Stimulated activated CD4-positive, alpha-beta T cell treated with anti-CD3 and anti-CD28 coated beads, Interleukin-15, amount 100 ng/mL, for 24 hours (primary cell): ENCODE results near the gene SYT6.

Experiments used
- DNase-seq: peaks from one replicate; pipeline ENCODE4 v3.0.0-alpha.2; 2020

SYT6 gene

DNA sequence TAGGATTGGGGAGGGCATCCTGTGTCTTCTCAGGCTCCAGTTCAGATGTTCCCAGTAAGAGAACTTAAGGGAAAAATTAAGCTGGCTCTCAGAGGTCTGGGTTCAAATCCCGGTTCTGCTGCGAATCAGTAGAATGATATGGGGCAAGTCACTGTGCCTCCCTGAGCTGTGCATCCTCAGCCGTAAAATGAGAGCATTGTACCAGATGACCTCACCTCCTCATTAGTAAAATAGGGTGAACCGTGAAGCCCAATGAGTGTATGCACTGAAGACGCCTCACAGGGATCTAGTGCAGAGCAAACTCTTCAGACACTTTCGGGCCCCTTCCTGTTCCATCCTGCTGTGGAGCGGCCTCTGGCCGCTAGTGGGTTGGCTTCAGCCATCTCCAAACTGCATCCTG, 36.0 kb downstream of the SYT6 start:
- no peak for DNase-seq

DNA sequence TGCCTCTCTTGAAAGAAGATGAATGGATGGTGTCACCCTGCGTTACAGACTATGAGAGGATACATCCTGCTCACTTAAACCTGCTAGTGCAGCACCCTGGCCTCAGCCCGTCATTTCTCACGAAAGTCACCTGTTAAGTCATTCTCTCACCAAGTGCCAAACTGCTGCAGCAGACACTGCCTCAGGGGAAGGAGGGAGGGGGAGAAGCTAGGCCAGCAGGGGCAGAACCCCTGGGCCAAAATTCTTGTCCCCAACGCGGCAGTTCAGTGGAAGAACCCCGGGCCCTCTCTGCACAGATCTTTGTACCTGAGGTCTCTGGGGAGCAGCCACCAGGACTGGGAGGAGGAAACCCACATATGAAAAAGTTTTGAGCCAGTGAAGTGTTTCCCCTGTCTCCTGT, 37.6 kb downstream of the SYT6 start:
- DNase-seq: no peak

DNA sequence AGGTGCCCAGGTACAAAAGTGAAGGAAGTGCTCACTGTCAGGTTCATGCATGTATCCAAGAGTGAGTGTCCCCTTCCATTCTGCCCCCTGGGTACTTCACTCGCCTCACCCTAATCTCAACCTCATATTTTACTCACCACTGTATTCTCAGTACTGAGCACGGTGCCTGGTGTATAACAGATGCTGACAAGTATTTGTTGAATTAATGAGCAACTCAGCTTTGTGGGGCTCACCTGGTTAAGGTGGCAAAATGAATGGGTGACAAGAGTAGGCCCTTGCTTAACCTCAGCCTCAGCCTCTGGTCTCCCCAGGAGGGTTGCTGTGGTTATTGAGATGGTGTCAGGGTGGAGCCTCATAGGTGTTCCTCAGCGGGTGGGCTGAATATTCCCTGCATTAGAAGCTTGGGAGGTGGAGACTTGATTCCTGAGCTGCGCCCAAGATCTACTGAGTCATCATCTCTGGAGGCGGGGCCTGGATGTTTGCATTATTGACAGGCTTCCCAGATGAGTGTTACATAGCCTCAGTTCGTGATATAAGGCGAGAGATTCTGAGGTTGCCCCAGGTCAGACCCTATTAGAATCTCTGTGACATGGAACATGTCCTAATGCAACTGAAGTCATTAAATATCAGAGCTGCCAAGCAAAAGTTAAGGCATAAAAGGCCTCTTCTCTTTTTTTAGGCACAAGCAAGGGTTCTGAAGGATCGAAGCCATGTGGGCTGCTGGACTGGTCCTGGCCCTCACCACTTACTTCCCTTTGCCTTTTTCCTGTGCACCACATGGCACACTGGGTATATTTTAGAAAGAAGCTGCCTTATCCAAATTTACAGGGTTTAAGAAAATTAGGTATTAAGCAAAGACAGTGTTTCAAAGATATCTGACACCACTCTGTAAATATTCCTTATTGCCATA, 39.2 kb downstream of the SYT6 start:
- no peak for DNase-seq

DNA sequence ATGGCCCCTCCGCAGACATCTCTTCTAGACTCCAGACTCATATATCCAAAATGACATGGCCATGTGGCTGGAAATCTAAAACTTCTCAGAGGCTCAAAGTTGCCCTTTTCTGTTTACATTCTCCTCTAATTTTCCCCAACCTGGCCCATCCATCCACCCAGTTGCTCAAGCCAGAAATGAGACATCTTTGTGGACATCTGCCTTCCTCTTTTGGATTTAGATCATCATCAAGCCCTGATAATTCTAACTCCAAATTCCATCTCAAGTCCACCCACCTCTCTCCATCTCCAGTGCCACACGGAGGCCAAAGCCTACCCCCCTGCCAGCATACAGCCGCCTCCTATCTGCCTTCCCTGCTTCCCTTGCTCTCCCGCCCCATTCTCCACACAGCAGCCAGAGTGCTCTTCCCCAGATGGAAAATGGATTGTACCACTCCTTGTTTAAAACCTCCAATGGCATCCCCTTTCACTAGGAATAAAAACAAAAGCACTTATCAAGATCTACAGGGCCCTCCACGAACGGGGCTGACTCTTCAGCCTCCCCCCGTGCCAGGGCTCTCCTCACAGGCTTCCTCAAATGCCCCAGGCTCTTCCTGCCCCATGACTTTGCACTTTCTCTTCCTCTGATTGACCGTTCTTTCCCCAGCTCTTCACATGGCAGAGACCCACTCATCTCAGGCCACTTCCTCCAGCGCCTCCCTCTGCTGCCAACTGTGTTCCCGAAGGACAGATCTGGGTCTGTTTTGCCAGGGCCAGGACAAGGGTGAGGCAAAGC, 40.1 kb downstream of the SYT6 start:
- DNase-seq: no peak

DNA sequence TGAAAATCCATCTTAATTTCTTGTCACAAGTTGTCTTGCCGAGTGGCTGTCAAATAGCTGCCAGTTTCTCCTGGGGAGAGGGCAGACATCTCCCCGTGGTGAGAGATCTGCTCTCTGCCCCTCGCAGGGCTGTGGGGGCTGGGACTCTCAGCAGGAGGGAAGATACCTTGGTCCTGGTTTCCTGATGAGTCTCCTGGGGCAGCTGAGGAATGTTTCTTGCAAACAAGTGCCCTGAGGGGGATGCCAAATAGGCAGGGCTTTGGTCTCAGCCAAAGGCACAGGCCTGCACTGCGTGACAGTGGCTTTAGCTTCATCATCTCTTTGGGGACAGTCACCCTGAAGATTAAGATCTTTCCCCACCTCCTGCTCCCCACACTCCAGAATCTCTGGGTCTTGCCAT, 40.9 kb downstream of the SYT6 start:
- no peak for DNase-seq

DNA sequence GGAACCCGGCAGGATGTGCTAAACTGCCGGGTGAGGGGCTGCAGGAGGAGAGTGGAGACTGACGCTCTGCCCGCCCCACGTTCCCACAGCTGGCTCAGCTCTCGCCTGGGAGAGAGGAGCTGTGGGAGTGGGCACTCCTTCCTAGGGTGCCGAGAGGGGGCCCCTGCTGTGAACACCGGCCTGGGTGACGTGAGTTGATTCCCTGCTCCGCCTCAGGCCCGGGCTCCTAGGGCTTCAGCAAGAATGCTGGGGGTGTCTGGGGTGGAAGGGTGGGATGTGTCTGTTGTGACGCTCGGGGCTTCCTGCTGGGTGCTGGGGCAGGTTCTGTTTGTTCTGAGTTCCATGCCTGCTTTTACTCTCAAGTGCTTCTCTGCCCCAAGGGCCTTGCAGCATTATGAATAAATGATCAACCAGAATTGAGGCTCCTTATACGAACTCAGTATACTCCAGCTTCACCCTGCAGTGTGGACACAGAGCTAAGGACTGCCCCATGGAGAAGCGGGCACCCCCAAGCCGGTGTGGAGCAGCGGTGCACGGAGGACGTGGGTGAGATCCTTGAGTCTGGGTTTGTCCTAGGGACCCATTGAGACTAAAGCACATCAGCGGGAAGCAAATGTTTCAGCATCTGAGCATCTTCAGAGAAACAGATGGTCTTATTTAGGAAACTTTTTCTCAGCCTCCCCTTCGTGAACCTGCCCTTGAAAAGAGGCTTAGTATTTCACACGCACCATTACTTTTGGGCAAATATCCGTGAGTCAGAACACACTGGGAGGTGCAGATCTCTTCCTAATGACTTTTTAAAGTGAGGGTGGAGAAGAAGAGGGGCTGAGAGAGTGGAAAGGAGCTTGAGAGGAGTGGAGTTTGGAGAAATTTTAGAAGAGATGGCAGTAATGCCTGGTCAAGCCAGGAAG, 41.7 kb downstream of the SYT6 start:
- DNase-seq: no peak

DNA sequence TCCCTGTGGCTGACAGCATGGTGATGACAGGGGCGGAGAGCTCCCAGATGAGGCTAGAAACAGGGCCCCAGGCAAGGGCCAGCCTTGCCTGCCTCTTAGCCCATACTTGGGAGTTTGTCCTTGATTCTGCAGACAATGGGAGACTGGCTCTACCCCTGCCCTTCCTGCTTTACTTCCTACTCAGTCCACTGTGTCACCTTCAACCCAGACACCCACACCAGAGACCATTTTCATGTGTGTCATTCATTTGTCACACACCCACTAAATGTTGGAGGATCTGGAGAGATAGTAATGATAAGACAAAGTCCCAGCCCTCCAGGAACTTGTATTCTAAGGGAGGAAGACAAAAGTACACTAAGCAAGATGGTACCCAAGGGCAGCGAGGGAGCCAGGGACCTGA, 43.7 kb downstream of the SYT6 start:
- no peak for DNase-seq

DNA sequence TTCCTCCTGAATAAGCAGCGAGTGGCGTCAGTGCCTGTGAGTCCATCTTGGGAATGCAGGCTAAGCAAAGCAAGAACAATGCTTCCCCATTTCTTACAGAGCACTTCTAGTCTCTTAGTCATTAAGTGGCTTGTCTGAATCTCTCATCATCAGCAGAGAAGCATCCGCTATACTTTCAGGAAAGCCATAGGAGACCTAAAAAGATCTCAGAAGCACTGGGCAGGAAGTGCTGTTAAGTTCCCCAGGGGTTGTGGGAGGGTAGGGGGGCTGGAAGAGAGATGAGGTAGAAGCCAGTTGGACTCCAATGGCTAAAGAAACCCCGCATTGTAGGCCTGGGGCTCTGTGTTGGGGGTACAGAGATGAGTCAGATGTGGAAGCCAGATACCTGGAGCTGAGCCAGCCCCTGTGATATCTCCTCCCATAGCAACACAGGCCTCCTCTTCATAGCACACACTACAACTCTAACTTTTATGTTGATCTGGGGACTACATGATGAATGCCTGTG, 44.9 kb downstream of the SYT6 start:
- no peak for DNase-seq

DNA sequence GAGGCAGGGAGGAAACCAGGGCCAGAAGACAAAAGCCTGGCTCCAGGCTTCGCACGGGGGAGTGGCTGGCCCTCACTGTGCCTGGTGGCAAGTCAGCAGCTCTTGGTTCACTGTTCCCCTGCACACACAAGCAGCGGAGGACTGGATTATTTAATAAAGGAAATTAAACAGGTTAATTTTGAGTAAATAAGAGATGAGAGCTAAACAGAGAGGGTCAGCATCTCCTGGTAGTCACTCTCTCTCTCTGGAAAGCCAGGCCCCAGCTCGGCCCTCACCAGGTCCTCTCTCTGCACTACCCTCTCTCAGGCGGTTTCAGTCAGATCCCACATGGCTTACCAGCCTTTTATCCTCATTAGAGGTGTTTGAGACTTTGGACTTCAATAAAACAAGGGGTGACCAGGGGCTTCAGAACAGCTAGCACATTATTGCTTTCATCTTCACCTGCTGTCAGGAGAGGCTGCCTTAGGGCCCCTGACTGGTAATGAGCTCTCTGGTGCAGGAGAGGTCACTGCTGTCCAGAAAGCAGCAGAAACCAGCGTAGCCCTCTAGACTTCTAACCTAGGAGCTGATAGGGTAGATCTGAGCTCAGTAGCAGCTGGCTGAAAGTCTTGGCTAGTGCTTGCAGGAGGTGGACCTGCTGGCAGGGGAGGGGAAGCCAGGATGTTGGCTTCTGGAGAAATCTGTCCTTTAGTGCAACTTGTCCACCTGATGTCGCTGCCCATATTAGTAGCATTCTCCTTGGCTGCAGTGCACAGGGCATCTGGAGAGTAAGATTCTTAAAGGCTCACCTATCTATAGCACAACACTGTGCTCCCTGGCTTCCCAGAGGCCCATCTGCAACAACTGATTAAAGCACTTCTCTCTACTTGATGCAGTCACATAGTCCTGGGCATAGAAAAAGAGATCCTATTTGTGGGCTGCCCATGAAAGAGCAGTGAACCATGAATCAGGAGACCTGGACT, 45.9 kb downstream of the SYT6 start:
- no peak for DNase-seq

DNA sequence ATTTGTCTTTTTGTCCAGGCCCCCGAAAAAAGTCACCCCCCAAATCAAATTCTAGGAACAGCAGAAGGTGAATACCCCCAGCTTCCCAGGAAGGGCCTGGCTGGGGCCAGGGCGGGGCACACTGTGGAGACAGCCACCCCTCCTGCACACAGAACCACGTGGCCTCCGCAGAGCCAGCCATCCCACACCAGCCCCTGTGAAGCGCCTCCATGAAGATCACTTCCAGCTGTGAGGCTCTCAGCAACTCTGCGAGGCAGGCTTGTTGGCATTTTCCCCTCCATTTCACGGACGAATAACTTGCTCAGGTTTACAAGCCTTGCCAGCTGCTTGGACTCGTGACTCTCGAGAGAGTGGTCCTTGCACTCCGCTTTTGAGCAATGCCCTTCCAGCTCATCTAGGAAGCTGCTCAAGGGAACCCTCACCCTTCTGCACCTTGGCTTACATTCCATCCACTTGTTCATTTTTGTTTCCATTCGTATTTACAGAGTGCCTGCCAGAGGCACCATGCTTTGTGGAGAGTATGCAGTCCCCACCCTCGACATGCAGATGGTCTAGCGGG, 48.2 kb downstream of the SYT6 start:
- no peak for DNase-seq

DNA sequence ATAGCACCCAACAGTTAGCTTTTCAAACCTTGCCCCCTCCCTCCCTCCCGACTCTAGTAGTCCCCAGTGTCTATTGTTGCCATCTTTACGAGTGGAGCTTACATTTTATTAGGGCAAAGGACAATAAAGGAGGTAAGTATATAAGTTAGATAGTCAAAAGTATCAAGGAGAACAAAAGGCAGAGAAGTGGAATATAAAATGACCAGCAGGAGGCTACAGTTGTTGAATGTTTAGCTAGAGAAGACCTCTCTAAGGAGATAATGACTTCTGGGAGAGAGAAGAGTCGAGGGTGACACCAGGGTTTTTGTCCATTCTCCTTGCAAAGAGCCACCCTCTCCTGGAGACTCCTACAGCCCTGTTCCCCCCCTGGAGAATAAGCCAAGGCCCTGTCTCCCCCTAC, 48.7 kb downstream of the SYT6 start:
- no peak for DNase-seq

DNA sequence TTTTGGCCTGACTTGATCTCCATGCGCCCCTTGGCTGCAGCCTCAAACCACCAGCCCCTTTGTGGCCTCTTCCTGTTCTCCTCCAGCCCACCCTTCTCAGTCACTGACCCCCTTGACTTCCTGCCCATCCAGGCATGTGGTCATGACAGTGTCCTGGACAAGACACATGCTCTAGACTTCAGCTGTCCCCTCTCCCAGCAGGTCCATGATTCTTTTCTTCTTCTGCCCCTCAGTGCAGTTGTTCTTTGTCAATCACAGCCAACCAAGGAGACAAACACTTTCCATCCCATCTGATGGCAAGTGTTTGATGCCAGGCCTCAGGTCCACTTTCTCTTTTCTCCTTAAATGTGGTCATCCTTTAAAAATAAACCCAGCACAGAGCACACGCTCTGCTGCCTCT, 49.7 kb downstream of the SYT6 start:
- DNase-seq: no peak

DNA sequence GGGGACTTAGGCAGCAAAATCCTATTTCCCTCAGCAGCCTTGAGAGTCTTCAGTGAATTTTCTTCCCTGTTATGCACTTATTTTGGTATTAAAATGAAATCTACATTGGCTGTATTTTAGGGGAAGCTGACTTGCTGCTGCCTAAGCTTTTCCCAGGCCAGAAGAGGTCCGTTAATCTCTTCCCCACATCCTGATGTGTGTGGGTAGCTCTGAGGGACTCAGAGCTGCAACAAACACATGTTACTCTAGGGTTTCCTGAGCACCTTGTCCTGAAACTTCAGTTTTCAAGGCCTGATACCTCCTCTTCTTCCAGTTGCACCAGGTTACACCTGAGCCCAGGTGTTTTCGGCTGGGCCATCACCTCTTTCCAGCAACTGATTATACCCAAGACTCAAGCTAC, 51.5 kb downstream of the SYT6 start:
- no peak for DNase-seq

DNA sequence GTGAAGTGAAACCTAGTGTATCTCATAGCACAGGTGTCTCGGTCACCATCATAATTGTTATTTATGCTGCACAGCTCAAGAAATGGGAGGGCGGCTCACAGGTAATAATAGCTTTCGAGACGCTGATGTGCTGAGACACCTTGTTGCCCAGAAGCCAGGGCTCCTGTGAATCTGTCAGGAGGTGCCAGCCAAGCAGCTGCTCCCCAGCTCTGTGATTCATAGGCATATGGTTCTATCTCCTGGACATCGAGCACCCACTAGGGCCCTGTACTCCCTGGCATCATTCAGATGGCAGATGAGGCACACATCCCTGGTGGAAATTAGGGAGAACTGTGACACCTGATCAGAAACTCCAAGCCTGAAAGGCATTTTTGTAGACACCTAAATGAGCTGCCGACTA, 53.5 kb downstream of the SYT6 start:
- DNase-seq: no peak

DNA sequence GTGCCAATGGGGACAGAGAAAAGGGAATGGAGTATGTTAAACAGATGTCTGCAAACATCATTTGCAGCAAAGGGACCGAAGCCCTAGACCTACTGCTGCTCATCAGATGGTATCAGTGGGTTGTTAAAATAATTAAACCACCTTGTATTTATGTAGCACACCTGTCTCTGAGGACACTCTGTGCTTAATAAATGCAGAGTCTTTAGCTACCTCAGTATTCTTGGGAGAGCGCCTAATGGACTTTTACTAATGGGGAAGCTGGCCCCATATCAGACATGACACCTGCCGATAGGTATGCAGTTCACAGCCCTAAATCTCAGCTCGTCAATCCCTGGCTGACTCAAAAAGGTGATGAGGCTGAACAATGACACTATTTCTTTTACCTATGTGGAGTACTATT, 54.4 kb downstream of the SYT6 start:
- no peak for DNase-seq

DNA sequence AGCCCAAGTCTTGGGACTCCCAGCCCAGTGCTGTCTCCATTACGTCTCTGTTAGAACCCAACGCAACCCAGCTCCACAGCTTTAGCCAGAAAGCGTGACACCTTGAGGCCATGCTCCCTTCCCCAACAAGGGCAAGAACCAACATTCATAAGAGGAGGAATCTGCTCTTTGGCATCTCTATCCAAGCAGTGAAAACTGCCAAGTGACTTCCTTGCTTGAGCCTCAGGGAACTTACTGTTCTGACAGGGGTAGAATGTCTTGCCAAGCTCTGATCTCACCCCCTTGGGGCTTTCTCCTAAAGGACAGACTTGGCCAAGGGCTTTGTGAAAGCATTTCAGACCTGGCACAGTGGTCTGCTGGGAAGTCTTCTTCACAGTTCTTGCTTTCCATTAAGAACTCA, 56.6 kb downstream of the SYT6 start:
- DNase-seq: no peak

DNA sequence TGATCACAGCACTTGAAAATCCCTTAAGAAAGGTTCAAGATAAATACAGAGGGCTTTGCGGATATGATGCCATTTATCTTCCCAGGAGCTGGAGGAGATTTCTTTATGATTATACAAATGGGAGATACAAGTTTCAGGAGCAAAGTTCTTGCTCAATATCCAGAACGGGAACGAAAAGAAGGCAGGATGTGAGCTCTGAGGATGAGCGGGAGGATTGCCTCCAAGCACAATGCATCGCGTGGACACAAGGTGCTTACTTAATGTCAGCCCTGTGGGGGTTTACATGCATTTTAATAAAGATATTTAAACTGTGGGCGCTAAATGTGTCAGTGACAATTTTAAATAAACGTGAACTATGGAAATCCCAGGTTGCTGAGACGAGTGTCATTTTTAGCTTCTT, 59.0 kb downstream of the SYT6 start:
- no peak for DNase-seq

DNA sequence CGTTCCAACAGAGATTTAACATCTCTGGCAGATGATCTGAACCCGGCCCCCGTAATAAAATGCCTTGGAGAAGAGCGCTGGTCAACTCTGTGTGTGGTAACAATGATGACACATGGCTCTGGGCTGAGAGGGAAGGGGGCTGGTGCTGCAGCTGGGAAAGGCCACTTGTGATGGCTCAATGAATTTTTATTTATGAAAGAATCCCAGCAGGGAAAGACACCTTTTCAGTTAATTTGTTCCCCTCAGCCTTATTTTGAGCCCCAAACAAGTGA, 59.4 kb downstream of the SYT6 start:
- DNase-seq: no peak

DNA sequence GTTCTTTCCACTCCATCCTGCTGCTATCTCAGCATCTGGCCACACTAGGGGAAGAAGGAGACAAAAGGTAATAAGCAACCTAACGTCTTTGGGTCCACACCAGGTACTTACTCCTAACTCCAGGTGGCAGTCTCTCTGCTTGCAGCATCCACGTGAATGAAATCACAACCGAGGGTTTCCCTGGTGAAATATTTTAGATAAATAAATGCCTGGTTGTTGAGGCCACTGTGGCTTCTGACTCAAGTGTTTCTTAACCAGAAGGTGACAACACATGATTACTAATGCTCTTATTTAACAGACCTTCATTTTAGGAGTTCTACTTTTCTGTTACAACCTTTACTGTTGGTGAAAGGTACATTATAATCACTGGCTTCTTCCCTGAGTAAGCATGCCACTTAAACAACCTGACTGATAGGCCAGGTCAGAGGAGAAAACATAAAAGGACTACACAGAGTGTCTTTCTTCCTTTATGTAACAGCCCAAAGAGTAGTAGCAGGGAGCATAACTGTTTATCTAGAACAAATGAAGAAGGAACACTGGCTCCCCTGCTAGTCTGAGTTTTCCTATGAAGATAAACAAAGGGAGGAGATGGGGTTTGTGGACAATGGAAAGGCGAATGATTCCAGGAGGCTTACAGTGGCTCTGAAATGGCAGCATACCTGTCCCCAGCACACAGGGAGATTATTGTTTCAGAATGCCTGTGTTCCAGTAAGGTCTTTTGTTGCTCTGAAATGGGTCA, 59.9 kb downstream of the SYT6 start:
- DNase-seq: no peak

DNA sequence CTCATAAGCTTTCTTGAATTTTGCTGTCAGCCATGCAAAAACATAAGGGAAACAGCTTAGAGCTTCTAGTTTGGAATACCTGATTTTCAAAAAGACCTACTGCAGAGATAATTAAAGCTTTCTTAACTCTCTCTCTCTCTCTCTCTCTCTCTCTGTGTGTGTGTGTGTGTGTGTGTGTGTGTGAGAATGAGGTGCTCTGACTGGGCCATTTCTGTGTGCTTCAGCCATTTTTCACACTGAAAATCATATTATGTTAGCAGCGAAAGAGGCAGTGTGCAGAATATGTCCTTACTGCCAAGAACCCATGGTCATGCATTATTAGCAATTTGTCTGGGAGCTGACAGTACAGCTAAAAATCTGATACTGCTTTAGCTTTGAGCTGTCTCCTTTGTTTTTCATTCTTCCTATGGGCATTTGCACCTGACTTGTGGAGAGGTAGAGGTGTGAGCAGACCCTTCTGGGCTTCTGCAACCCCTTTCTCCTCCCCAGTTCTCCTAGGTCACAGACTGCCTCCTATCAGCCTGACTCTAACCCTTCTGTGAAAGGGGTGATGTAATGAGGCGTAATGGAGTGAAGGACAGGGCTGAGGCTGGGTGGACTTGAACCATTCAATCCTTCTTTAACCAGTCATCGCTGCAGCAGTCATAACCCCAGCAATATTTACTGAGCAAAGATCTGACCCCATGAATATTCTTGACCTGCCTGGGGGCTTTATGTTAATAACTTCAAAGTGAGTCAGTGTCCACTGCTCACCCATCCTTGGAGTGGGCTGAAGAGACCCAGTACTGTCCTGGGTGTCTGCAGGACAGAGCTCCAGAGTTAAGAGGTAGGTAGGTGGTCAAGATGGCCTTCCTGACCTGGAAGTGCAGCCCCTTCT, 61.2 kb downstream of the SYT6 start:
- DNase-seq: no peak
